ENCODE data around the gene ICAM3. TPM values are rescaled to one million over a fixed set of nuclear protein-coding genes. Genes with fewer than 3 reads are reported as not detected.
"Not testable (repeated sequence)": the region's sequence is repeated elsewhere in the genome, so short reads cannot be mapped to it uniquely, and the experiment has no call there.

The ICAM3 gene
- total RNA-seq, 1 donor from 2014 or later = 7.9 TPM

DNA sequence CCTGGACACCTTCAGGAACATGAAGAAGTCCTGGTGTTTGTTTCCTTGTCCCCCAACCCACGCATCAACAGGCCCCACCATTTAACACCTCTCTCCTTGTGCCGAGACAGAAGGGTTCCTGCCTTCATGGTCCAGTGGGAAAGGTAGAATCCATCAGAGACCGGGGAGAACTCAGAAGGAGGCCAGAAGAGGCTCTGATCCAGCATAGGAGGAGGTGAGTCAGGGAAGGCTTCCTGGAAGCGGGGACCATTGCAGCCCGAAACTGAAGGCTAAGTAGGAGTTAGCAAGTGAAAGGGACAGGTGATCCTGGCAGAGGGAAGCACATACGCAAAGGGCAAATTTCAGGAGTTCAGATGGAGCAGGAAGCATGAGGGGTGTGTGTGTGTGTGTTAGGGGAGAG is 484 bp downstream of the ICAM3 start:
- no peaks in the 10 kb centered on the region for H3K27me3 ChIP-seq
- intact Hi-C loops (cut with DNase I) = no loop called here
- no peak for DNase-seq (ENCODE audit: extremely low spot score in 2 of 2)
- H3K4me3 ChIP-seq = peak overlapping the region in 1 of 2 donors; percentile 3
- H3K4me1 ChIP-seq = peaks cover 6% of the 10 kb centered on the region
- TF ChIP-seq, protein P1, sequence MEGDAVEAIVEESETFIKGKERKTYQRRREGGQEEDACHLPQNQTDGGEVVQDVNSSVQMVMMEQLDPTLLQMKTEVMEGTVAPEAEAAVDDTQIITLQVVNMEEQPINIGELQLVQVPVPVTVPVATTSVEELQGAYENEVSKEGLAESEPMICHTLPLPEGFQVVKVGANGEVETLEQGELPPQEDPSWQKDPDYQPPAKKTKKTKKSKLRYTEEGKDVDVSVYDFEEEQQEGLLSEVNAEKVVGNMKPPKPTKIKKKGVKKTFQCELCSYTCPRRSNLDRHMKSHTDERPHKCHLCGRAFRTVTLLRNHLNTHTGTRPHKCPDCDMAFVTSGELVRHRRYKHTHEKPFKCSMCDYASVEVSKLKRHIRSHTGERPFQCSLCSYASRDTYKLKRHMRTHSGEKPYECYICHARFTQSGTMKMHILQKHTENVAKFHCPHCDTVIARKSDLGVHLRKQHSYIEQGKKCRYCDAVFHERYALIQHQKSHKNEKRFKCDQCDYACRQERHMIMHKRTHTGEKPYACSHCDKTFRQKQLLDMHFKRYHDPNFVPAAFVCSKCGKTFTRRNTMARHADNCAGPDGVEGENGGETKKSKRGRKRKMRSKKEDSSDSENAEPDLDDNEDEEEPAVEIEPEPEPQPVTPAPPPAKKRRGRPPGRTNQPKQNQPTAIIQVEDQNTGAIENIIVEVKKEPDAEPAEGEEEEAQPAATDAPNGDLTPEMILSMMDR (IDR thresholded peaks at IDR 0.05) = no peak
- TF ChIP-seq POLR2A (IDR thresholded peaks at IDR 0.05) = no peak
- no peak for TF ChIP-seq POLR2AphosphoS5 (IDR thresholded peaks at IDR 0.05; ENCODE audit: insufficient read depth in 1 of 2, low read depth in 1 of 2)
- H3K36me3 ChIP-seq = no peaks in the 10 kb centered on the region
- H3K27ac ChIP-seq = no peak overlapping the region
- no peaks in the 10 kb centered on the region for H3K9me3 ChIP-seq

DNA sequence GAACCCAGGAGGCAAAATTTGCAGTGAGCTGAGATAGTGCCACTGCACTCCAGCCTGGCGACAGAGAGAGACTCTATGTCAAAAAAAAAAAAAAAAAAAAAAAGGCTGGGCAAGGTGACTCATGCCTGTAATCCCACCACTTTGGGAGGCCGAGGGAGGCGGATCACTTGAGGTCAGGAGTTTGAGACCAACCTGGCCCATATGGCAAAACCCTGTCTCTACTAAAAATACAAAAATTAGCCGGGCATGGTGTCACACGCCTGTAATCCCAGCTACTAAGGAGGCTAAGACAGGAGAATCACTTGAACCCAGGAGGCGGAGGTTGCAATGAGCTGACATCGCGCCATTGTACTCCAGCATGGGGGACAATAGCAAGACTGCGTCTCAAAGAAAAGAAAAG is 2.7 kb downstream of the ICAM3 start:
- DNase-seq (ENCODE audit: extremely low spot score in 2 of 2); H3K27me3 ChIP-seq; H3K9me3 ChIP-seq; H3K4me3 ChIP-seq; H3K27ac ChIP-seq; intact Hi-C loops (cut with DNase I); H3K36me3 ChIP-seq: not testable (repeated sequence)
- peaks cover 21% of the 10 kb centered on the region for H3K4me1 ChIP-seq

DNA sequence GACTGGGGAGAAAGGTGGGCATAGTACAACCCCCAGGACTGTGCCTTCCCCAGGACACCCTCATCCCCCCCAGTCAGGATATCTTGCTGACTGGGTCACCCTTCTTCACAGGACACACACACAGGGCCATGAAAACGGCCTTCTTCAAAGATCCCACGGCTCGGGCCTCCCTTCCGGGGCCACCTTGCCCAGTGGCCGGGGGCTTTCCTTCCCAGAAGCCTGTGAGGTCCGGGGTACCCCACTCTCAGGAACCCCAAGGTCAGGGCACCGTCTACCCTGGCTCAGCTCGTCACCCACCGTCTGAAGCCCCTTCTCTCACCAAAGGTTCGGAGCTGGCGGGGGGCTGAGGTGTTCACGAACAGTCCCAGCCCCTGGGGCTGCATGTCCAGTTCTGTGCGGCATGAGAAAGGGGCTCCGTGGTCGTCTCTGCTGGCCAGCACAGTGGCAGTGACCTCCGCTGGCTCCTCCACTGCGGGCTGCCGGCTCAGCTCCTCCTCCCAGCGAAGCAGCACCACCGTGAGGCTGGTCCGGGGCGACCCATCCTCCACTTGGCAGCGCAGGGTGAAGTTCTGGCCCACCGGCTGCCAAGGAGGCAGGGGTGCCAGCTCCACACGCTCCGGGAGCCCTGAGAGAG is 4.0 kb downstream of the ICAM3 start:
- Histone ChIP-seq H3K4me3 (peak overlapping the region; percentile 74 to 92), H3K4me1 (peaks cover 23% of the 10 kb centered on the region), H3K36me3 (peaks cover 0 to under 1% of the 10 kb centered on the region in 2 donors), H3K27me3 (no peaks in the 10 kb centered on the region), H3K27ac (peak overlapping the region; percentile 41), H3K9me3 (no peaks in the 10 kb centered on the region)
- intact Hi-C loops (cut with DNase I) = no loop called here
- TF ChIP-seq POLR2A (IDR thresholded peaks at IDR 0.05) = no peak
- TF ChIP-seq POLR2AphosphoS5 (IDR thresholded peaks at IDR 0.05; ENCODE audit: insufficient read depth in 1 of 2, low read depth in 1 of 2) = no peak
- TF ChIP-seq, protein P1 (IDR thresholded peaks at IDR 0.05) = no peak
- DNase-seq (ENCODE audit: extremely low spot score in 2 of 2) = no peak

DNA sequence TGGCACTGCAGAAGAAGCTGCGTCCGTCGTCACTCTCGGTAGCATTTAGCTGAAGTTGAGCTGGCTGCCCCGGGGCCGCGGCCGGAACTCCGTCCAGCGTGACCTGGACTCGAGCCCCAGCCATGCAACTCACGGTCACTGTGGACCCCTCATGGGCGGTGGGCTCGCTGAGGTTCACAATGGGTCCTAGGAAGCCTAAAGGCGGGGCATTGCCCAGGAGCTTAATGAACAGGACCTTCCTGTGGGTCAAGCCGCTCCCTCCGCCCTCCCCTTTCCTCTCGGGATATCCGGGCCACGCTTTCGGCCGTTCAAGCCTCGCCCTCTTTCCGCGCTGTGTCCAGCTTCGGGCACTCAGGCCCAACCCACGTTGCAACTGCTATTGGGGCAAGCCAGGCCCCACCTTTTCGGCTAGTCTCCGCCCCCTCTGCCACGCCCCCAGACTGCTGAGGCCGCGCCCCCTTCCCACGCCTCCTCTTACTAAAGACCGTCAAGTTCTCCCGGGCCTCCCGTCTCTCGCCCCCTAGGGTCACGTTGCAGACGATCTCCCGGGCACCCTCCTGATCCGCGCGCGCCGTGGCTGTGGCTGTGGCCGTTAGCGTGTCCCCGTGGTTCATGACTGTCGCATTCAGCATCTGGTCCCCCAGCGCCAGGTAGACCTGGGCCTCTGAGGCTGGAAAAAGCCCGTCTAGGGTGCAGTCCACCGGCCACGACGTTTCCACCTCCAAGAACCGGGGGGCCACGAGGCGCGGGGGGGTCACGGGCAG is 4.7 kb downstream of the ICAM3 start:
- no peaks in the 10 kb centered on the region for H3K9me3 ChIP-seq

More for the DNA sequence above, 4.7 kb downstream of the ICAM3 start:
- DNase-seq (ENCODE audit: extremely low spot score in 2 of 2) = peak in 1 of 2 donors; percentile 94
- Histone ChIP-seq H3K36me3 (peaks cover 0 to 7% of the 10 kb centered on the region in 2 donors), H3K27ac (peak overlapping the region; percentile 78), H3K4me1 (peaks cover 23% of the 10 kb centered on the region), H3K4me3 (peak overlapping the region; percentile 74 to 92), H3K27me3 (no peaks in the 10 kb centered on the region)
- peak in 1 of 2 donors; percentile 42 for TF ChIP-seq POLR2A (IDR thresholded peaks at IDR 0.05)
- TF ChIP-seq POLR2AphosphoS5 (IDR thresholded peaks at IDR 0.05; ENCODE audit: insufficient read depth in 1 of 2, low read depth in 1 of 2) = peak; percentile 80 to 88
- TF ChIP-seq, protein P1 (IDR thresholded peaks at IDR 0.05) = no peak
- intact Hi-C loops (cut with DNase I) = loop anchor here (5.0 kb wide), 1 partner anchor 62 kb away; the partner anchor contains the start of gene ICAM1

Measured in vagina (tissue), 2 donors.